Stomach smooth muscle (tissue), 2 donors: ENCODE measurements around the gene DGCR8.
A peak's percentile ranks its signal among the peaks of the same experiment; 100 is the strongest.

ENCODE experiments used
- H3K27ac ChIP-seq: one replicate; pipeline ENCODE4 v1.7.0; 2013; ENCODE audit warnings: mild to moderate bottlenecking, low read length, inconsistent platforms
- H3K27me3 ChIP-seq, 2 donors: one replicate each; pipeline ENCODE4 v1.7.0; 2013; ENCODE audit warnings: low read length in 2 of 2; ENCODE audit not compliant: insufficient read depth in 2 of 2, control insufficient read depth in 1 of 2
- H3K36me3 ChIP-seq, 2 donors: one replicate each; pipeline ENCODE4 v1.7.0; 2013; ENCODE audit warnings: low read length in 2 of 2; ENCODE audit not compliant: control insufficient read depth in 2 of 2, insufficient read depth in 2 of 2
- H3K4me1 ChIP-seq: one replicate; pipeline ENCODE4 v1.7.0; 2013; ENCODE audit warnings: low read length; ENCODE audit not compliant: control insufficient read depth, insufficient read depth
- H3K4me3 ChIP-seq, 2 donors: one replicate each; pipeline ENCODE4 v1.7.0; 2013; ENCODE audit warnings: low read length in 2 of 2
- H3K9ac ChIP-seq, 2 donors: one replicate each; pipeline ENCODE4 v1.7.0; 2013; ENCODE audit warnings: low read length in 2 of 2, mild to moderate bottlenecking in 1 of 2
- H3K9me3 ChIP-seq, 2 donors: one replicate each; pipeline ENCODE4 v1.7.0; 2013; ENCODE audit warnings: low read length in 2 of 2; ENCODE audit not compliant: control insufficient read depth in 2 of 2
- donor health status: healthy.
- donor health status: Pancreatic carcinoma.

Gene DGCR8

DNA sequence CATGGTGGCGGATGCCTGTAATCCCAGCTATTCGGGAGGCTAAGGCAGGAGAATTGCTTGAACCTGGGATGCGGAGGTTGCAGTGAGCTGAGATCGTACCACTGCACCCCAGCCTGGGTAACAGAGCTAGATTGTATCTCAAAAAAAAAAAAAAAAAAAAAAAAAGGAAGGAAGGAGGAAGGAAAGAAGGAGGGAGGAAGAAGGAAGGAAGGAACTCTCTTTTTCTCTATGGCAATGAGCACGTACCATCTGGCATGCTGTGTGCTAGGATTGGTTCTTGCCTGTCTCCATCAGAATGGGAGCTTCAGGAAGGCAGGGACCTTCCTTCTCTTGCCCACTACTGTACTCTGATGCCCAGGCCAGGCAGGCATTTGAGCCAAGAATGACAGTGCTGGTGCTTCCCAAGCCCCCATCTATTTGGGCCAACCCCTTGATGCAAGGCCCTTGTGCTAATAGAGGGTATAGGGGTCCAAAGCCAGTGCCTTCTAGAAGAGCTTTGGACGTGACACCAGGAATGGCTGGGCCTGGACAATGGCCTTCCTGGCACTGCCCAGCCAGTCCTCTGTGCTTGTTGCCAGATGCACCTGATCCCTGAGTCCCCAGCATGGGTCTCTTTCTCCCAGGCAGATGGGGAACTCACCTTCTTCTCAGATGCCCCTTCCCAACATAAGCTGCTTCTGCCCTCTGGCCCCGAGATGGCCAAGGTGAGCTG is 10.6 kb upstream of the DGCR8 start:
- Histone ChIP-seq H3K4me3 (no peak overlapping the region), H3K27ac (no peak overlapping the region), H3K9me3 (no peaks in the 10 kb centered on the region), H3K9ac (no peak overlapping the region), H3K36me3 (peaks cover 4 to 5% of the 10 kb centered on the region in 2 donors), H3K4me1 (no peaks in the 10 kb centered on the region), H3K27me3 (no peaks in the 10 kb centered on the region)

DNA sequence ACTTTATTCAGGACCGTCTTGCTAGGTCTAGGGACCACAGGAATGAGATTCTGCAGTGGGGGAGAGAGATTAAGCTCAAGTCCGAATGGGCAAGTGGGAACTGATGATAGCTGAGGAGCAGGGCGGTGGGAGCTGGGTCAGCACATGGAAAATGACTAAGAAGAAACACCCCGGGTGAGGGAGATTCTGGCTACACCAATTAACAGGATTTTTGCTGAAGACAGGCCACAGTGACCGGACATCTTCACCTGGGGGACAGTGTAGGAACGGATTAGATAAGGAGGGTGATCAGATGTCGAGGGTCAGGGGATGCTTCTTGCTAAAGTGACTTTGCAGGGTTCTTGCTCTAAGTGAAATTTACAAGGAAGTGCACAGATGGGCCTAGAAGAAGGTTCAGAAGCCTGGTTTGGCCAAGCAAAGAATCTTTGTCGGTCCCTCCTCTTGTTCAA is 8.5 kb upstream of the DGCR8 start:
- H3K27ac ChIP-seq, result no peak overlapping the region
- no peak overlapping the region for H3K4me3 ChIP-seq
- no peaks in the 10 kb centered on the region for H3K4me1 ChIP-seq
- no peaks in the 10 kb centered on the region for H3K36me3 ChIP-seq
- no peaks in the 10 kb centered on the region for H3K9me3 ChIP-seq
- H3K27me3 ChIP-seq, result no peaks in the 10 kb centered on the region
- no peak overlapping the region for H3K9ac ChIP-seq

DNA sequence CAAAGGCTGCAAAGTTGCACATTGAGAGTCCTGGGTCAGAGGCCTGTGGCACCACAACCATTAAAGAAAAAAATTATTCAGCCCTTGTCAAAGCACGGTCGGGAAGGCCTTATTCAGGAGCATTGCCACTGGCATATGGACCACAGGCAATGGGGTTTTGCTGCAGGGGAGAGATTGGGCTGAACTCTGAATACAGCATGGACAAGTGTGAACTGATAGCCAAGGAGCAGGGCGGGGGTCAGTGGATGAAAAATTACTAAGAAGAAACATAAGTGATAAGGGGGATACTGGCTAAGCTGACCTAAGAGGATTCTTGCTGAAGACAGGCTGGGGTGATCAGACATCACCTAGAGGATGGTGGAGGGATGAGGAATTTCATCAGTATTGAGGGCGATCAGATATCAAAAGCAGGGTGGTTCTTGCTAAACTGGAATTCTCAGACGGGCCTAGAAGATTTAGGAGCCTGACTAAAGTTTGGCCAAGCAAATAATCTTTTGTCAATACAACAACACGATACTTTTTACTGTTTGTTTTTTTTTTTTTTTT is 3.3 kb upstream of the DGCR8 start:
- Histone ChIP-seq H3K27ac (no peak overlapping the region), H3K4me1 (peaks cover 10% of the 10 kb centered on the region), H3K4me3 (no peak overlapping the region), H3K36me3 (no peaks in the 10 kb centered on the region), H3K9ac (no peak overlapping the region), H3K27me3 (no peaks in the 10 kb centered on the region), H3K9me3 (no peaks in the 10 kb centered on the region)

DNA sequence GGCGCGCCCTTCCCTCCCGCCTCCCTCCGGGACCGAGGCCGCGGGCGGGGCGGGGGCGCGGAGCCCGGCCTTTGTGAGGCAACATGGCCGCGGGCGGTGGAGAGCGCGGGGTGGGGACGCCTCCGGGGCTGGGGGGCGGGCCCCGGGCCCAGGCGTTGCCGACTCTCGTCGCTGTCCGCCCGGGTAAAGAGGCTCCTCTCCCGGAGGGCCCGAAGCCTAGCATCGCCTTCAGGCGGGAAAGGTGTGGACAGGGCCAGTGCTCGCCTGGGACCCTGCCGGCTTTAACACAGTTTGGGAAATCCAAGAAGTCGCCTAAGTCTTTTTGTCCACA is 369 bp downstream of the DGCR8 start:
- Histone ChIP-seq H3K36me3 (peaks cover 0 to 2% of the 10 kb centered on the region in 2 donors), H3K27me3 (no peaks in the 10 kb centered on the region), H3K9ac (peak overlapping the region; percentile 87 to 89), H3K9me3 (no peaks in the 10 kb centered on the region), H3K4me1 (peaks cover 40% of the 10 kb centered on the region), H3K27ac (peak overlapping the region; percentile 69), H3K4me3 (peak overlapping the region; percentile 63 to 85)

DNA sequence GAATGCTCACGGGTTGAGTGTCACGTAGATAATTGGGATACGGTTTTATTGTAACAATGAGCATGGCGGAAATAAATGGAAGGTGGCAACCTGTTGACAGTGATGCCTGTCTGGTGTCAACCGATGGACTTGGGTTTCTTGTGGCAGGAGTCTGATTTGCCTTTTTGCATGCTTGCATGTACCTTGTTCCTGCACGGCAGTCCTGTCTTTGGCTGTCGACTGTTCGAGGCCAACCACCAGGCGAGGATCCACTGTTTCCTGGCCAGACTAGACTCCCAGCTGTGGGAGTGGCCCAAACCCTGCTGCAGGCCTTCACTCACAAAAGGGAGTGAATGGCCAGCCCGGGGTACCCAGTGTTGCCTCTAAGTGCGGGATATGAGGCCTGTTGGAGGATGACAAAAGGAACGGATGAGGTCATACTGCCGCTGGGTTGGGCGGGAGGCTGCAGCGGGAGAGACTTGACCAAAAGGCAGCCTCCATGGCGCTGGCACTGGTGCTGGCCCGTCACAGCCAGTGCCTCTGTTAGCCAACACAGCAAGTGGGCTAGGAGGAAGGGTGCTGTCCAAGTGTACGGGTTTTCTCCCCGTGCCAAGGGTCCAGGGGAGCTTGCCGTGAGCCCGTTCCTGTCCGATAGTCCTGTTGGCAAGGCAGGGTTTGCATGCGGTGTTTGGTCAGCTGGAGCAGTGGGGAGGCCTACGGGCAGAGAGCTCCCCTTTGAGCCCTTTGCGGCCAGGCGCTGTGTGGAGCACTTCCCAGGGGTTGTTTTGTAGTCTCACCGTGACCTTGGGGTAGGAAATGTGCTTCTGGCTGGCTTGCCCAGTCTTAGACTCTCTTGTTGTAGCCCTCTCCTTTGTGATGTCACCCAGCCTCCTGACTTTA is 974 bp downstream of the DGCR8 start:
- Histone ChIP-seq H3K27ac (peak overlapping the region; percentile 69), H3K9me3 (no peaks in the 10 kb centered on the region), H3K27me3 (no peaks in the 10 kb centered on the region), H3K36me3 (peaks cover 2 to 5% of the 10 kb centered on the region in 2 donors), H3K9ac (peak overlapping the region; percentile 87 to 89), H3K4me3 (peak overlapping the region; percentile 63 to 85), H3K4me1 (peaks cover 40% of the 10 kb centered on the region)

DNA sequence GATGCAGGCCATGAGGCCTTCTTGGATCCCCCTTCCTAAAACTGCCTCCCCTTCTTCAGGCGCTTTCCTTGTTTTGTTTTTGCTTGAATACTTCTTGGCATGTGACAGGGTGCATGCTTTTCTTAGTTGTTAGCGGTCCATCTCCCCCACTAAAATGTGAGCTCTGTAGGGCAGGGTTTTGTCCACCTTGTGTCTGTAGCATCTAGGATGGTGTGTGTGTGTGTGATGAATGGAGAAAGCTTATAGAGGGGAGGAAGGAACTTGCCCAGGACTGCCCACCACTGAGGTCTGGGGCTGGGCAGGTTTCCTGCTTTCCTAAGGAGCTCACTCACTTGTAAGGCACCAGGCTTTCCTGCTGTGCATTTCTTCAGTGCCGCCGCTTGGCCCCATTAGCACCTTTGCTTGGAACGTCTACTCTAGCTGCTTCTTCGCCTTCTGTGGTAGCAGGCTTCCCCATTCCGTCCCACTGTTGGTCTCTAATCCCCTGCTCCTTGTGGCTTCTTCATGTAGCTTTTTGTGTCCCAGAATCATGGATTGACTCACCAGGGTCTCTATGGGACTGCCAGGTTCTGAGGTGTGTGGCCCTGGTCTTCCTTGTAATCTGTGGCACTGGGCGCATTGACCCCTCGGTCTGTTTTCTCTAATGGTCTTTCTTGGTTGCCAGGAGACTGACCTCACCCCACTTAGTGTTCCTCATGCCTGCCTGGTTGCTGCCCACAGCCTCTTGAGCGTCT is 3.3 kb downstream of the DGCR8 start:
- Histone ChIP-seq H3K36me3 (peaks cover 24 to 27% of the 10 kb centered on the region in 2 donors), H3K27ac (peak overlapping the region; percentile 37), H3K9me3 (no peaks in the 10 kb centered on the region), H3K4me1 (peaks cover 40% of the 10 kb centered on the region), H3K9ac (peak overlapping the region; percentile 13 to 60), H3K27me3 (no peaks in the 10 kb centered on the region), H3K4me3 (peak overlapping the region in 1 of 2 donors; percentile 22)

DNA sequence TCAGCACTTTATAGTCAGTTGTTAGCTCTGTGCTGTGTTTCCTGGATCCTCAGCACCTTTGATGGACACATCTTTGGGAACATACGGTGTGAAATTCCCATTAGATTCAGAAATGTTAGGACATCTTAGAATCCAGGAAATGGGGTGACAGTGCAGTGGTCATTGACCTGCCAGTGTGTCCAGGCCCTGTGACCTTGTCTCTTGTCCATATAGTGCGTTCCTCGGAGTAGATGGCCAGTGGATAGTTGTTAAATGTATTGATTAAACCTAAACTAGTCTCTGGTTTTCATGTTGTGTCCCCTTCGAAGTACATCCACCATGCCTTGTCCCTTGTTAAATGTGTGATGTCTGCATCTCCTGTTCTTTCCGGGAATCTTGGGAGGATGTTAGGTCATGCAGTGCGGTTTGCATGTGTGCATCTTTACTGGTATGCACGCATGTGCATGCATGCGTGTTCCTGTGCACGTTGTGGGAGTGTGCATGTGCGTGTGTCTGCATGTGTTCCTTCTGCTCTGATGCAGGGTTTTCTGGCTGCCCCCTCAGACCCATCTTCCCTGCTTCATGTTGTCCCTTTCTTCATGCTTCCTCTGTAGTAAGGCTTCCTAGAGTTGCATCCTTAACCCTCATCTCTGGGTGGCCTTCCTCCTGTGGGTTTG is 4.0 kb downstream of the DGCR8 start:
- Histone ChIP-seq H3K4me3 (peak overlapping the region in 1 of 2 donors; percentile 22), H3K36me3 (peaks cover 29 to 33% of the 10 kb centered on the region in 2 donors), H3K4me1 (peaks cover 40% of the 10 kb centered on the region), H3K27ac (no peak overlapping the region), H3K9me3 (no peaks in the 10 kb centered on the region), H3K9ac (peak overlapping the region in 1 of 2 donors; percentile 60), H3K27me3 (no peaks in the 10 kb centered on the region)

DNA sequence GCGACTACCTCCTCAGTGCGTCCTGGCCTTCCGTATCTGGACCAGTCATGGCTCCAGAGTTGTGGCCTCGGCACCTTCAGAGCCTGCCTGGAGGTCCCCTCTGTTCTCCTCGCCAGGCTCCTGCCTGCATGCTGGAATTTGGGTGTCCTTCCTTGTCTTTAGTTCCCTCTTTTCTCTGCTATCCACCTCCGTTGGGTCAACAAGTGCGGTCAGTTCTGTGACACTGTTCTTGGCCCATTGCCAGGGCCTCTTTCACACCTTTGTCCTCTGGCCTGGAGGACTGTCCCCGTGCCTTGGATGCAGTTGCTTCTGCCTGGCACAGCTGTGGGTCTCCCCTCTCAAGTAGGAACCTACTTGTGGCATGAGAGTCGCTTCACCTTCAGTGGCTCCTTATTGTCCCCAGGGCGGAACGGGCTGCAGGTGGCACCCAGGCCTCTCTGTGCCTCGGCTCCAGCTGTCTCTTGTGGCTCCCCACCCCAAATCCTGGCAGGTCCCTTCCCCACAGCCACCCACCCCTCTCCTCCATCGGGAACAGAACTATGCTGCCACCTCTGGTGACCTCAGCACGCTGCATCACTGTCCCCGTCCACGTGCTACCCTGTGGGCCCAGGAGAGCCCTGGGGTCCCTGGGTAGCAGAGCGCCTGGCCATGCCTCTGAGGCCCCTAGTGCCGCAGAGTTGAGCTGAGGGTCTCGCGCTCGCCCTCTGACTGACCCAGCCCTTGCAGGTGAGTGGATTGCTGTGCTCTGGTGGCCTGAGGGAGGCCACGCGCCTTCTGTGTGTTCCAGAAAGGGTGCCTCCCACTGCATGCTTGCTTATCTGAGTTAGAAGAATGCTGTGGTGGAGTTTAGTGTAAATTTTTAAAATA is 4.7 kb downstream of the DGCR8 start:
- Histone ChIP-seq H3K4me3 (peak overlapping the region in 1 of 2 donors; percentile 22), H3K9ac (no peak overlapping the region), H3K27me3 (no peaks in the 10 kb centered on the region), H3K36me3 (peaks cover 37 to 41% of the 10 kb centered on the region in 2 donors), H3K9me3 (no peaks in the 10 kb centered on the region), H3K27ac (no peak overlapping the region), H3K4me1 (peaks cover 40% of the 10 kb centered on the region)

DNA sequence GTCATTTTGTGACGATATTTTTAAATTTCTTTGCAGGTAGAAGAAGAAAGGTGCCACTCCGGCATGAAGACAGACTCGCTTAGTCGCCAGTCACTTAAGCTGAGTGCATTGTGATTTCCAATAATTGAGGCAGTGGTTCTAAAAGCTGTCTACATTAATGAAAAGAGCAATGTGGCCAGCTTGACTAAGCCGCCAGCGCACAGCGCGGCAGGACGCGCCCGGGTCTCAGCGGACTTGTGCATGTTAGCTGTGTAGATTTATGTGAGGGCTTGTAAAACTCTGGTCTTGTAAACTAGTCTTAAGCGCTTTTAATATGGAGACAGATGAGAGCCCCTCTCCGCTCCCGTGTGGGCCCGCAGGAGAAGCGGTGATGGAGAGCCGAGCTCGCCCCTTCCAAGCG is 5.6 kb downstream of the DGCR8 start:
- Histone ChIP-seq H3K27ac (no peak overlapping the region), H3K27me3 (no peaks in the 10 kb centered on the region), H3K4me1 (peaks cover 40% of the 10 kb centered on the region), H3K9ac (no peak overlapping the region), H3K4me3 (no peak overlapping the region), H3K9me3 (no peaks in the 10 kb centered on the region), H3K36me3 (peaks cover 45 to 49% of the 10 kb centered on the region in 2 donors)
